Esophagus muscularis mucosa (tissue), 4 donors: ENCODE measurements around the gene AKAP6. TPM values are rescaled to one million over a fixed set of nuclear protein-coding genes. Genes with fewer than 3 reads are reported as not detected.

Experiments used
- DNase-seq: peaks from one replicate; pipeline ENCODE4 v3.0.0-alpha.2; 2017; ENCODE audit errors: extremely low spot score
- H3K27ac ChIP-seq, 4 donors: fragments of 200-600 bp; sonication (generic); replicated peaks in 1 of 4; 1 replicate in 3 of 4; 2 replicates in 1 of 4; pipeline ENCODE4 v1.5.1; 2016 to 2019; ENCODE audit warnings: mild to moderate bottlenecking in 1 of 4
- H3K27me3 ChIP-seq, 4 donors: fragments of 200-600 bp; sonication (generic); one replicate each; pipeline versions ENCODE4 v1.5.1 to v1.6.0; 2016 to 2019
- H3K36me3 ChIP-seq, 4 donors: fragments of 200-600 bp; sonication (generic); one replicate each; pipeline ENCODE4 v1.5.1; 2016 to 2019
- H3K4me1 ChIP-seq, 4 donors: fragments of 200-600 bp; sonication (generic); one replicate each; pipeline ENCODE4 v1.5.1; 2016 to 2019
- H3K4me3 ChIP-seq, 4 donors: fragments of 200-600 bp; sonication (generic); 1 replicate in 2 of 4; 2 replicates in 2 of 4; pipeline ENCODE4 v1.5.1; 2016 to 2019; ENCODE audit warnings: mild to moderate bottlenecking in 4 of 4, moderate library complexity in 1 of 4
- H3K9me3 ChIP-seq, 4 donors: fragments of 200-600 bp; sonication (generic); 1 replicate in 3 of 4; 2 replicates in 1 of 4; pipeline ENCODE4 v1.5.1; 2016 to 2019
- EP300 ChIP-seq: sonication (generic); formaldehyde crosslinking; IDR thresholded peaks from one replicate; pipeline ENCODE4 v1.6.1; 2017; ENCODE audit warnings: antibody characterized with exemption
- POLR2A ChIP-seq: fragments of 450-650 bp; IDR thresholded peaks from one replicate; pipeline ENCODE4 v1.6.1; 2017; ENCODE audit warnings: antibody characterized with exemption, moderate library complexity, mild to moderate bottlenecking, low read depth
- POLR2AphosphoS5 ChIP-seq, 2 donors: sonication (generic); formaldehyde crosslinking; IDR thresholded peaks; one replicate each; pipeline ENCODE4 v1.6.1; 2017; ENCODE audit warnings: antibody characterized with exemption in 2 of 2
- WGBS: methylation state at CpG from one replicate; pipeline ENCODE4 v1.1.5; 2018; 5-methylcytosine and 5-hydroxymethylcytosine counted together
- intact Hi-C: fragments of 100-400 bp; cut with DNase I; formaldehyde crosslinking; loops from one replicate; pipeline ENCODE4 v1.15.1; 2023
- total RNA-seq, 4 donors: library from RNA; depleted of rRNA; stranded (reverse); fragments of >200 nt; gene quantifications; one replicate each; pipeline versions ENCODE4 v1.1.0 to v1.2.1, GENCODE V29; 2016
- TF ChIP-seq, protein P1 (sequence below), 3 experiments: fragments of 200-600 bp in 2 of 3; fragments of 450-650 bp in 1 of 3; sonication (generic) in 2 of 3; IDR thresholded peaks; one replicate each; pipeline ENCODE4 v1.5.1; 2017 to 2019; ENCODE audit warnings: antibody characterized with exemption in 3 of 3, mild to moderate bottlenecking in 2 of 3, moderate library complexity in 1 of 3

AKAP6 gene
- total RNA-seq, 4 donors from 2014 or later = 21.3 to 38.6 (median 31.5) TPM

DNA sequence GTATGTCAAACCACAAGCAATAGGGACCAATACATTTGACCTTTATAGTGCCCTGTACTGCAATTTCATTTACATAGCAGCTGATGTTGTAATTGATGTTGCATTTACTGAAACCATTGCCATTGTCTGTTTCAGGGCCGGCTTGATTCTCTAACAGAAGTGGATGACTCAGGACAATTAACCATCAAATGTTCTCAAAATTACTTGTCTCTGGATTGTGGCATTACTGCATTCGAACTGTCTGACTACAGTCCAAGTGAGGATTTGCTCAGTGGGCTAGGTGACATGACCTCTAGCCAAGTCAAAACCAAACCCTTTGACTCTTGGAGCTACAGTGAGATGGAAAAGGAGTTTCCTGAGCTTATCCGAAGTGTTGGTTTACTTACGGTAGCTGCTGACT, 216.0 kb downstream of the AKAP6 start:
- Histone ChIP-seq H3K27me3 (no peaks in the 10 kb centered on the region), H3K27ac (no peak overlapping the region), H3K4me3 (no peak overlapping the region), H3K4me1 (peaks cover 0 to 14% (median 0%) of the 10 kb centered on the region in 4 donors), H3K9me3 (no peaks in the 10 kb centered on the region), H3K36me3 (peaks cover 0 to 9% (median 1%) of the 10 kb centered on the region in 4 donors)
- WGBS = 92% methylated on average over 4 of the region's 4 CpGs
- no peak for DNase-seq
- intact Hi-C loops = no loop called here
- TF ChIP-seq EP300 = no peak
- no peak for TF ChIP-seq POLR2AphosphoS5 (IDR thresholded peaks at IDR 0.05)
- TF ChIP-seq POLR2A = no peak
- TF ChIP-seq, protein P1, sequence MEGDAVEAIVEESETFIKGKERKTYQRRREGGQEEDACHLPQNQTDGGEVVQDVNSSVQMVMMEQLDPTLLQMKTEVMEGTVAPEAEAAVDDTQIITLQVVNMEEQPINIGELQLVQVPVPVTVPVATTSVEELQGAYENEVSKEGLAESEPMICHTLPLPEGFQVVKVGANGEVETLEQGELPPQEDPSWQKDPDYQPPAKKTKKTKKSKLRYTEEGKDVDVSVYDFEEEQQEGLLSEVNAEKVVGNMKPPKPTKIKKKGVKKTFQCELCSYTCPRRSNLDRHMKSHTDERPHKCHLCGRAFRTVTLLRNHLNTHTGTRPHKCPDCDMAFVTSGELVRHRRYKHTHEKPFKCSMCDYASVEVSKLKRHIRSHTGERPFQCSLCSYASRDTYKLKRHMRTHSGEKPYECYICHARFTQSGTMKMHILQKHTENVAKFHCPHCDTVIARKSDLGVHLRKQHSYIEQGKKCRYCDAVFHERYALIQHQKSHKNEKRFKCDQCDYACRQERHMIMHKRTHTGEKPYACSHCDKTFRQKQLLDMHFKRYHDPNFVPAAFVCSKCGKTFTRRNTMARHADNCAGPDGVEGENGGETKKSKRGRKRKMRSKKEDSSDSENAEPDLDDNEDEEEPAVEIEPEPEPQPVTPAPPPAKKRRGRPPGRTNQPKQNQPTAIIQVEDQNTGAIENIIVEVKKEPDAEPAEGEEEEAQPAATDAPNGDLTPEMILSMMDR (IDR thresholded peaks at IDR 0.05) = no peak

GRCh38 chr14:32545506-32546210, 216.6 kb downstream of the AKAP6 start:
- intact Hi-C loops = no loop called here
- 82% methylated on average over 10 of the region's 10 CpGs for WGBS
- Histone ChIP-seq H3K27ac (no peak overlapping the region), H3K4me1 (peaks cover 0 to 17% (median 0%) of the 10 kb centered on the region in 4 donors), H3K27me3 (no peaks in the 10 kb centered on the region), H3K4me3 (no peak overlapping the region), H3K36me3 (peaks cover 0 to 9% (median 1%) of the 10 kb centered on the region in 4 donors), H3K9me3 (no peaks in the 10 kb centered on the region)
- TF ChIP-seq POLR2A (no peak), POLR2AphosphoS5 (IDR thresholded peaks at IDR 0.05) (no peak), EP300 (no peak)
- TF ChIP-seq, protein P1 (IDR thresholded peaks at IDR 0.05) = no peak
- DNase-seq = no peak

DNA sequence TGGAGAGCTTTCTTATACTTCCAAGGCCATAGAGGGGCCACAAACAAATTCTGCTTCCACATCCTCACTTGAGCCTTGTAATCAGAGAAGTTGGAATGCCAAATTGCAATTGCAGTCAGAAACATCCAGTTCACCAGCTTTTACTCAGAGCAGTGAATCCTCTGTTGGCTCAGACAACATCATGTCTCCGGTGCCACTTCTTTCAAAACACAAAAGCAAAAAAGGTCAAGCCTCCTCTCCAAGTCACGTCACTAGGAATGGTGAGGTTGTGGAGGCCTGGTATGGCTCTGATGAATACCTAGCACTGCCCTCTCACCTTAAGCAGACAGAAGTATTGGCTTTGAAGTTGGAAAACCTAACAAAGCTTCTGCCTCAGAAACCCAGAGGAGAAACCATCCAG, 217.1 kb downstream of the AKAP6 start:
- TF ChIP-seq EP300 (no peak), POLR2A (no peak), POLR2AphosphoS5 (IDR thresholded peaks at IDR 0.05) (no peak)
- TF ChIP-seq, protein P1 (IDR thresholded peaks at IDR 0.05) = no peak
- 70% methylated on average over 2 of the region's 2 CpGs for WGBS
- Histone ChIP-seq H3K27ac (no peak overlapping the region), H3K4me3 (no peak overlapping the region), H3K4me1 (peaks cover 0 to 20% (median 2%) of the 10 kb centered on the region in 4 donors), H3K27me3 (no peaks in the 10 kb centered on the region), H3K36me3 (peaks cover 0 to 9% (median 1%) of the 10 kb centered on the region in 4 donors), H3K9me3 (no peaks in the 10 kb centered on the region)
- intact Hi-C loops = no loop called here
- DNase-seq = no peak

GRCh38 chr14:32552766-32553165, 223.7 kb downstream of the AKAP6 start:
- Histone ChIP-seq H3K4me3 (no peak overlapping the region), H3K9me3 (no peaks in the 10 kb centered on the region), H3K27me3 (no peaks in the 10 kb centered on the region), H3K4me1 (peaks cover 0 to 6% (median 2%) of the 10 kb centered on the region in 4 donors), H3K27ac (no peak overlapping the region), H3K36me3 (no peaks in the 10 kb centered on the region)
- intact Hi-C loops = no loop called here
- DNase-seq = no peak
- TF ChIP-seq, protein P1 (IDR thresholded peaks at IDR 0.05) = no peak
- TF ChIP-seq POLR2AphosphoS5 (IDR thresholded peaks at IDR 0.05) (no peak), POLR2A (no peak), EP300 (no peak)

GRCh38 chr14:32559048-32559447, 229.9 kb downstream of the AKAP6 start:
- Histone ChIP-seq H3K4me1 (peaks cover 19 to 33% (median 25%) of the 10 kb centered on the region in 4 donors), H3K27me3 (no peaks in the 10 kb centered on the region), H3K27ac (no peak overlapping the region), H3K9me3 (no peaks in the 10 kb centered on the region), H3K36me3 (no peaks in the 10 kb centered on the region), H3K4me3 (no peak overlapping the region)
- WGBS = 78% methylated on average over 1 of the region's 1 CpG
- intact Hi-C loops = loop anchor here (5.0 kb wide), 1 partner anchor 307 kb away; no protein-coding TSS in a partner anchor
- TF ChIP-seq, protein P1 (IDR thresholded peaks at IDR 0.05) = no peak
- TF ChIP-seq POLR2A (no peak), EP300 (no peak), POLR2AphosphoS5 (IDR thresholded peaks at IDR 0.05) (no peak)
- no peak for DNase-seq
